GM12878 (cell line): Measurements from ENCODE around the gene MIAT. TPM values are rescaled to one million over a fixed set of nuclear protein-coding genes. Genes with fewer than 3 reads are reported as not detected.

Source experiments
- ATAC-seq: fragments of 200-7000 bp; cut with Tn5 transposase; 3 replicates; pipeline ENCODE4 v1.9.1; 2020; ENCODE audit warnings: mild to moderate bottlenecking, moderate library complexity
- BruUV-seq: library from RNA; stranded (reverse); fragments of 400-500 nt; replicated peaks from 2 replicates; lab custom pipeline; 2021; lab: Mats Ljungman, UMichigan
- CTCF ChIA-PET: fragments of 300-600 bp; sonication (Branson Sonifier 250); formaldehyde crosslinking; extraction: SDS; loops from one replicate; lab custom pipeline; 2021; ENCODE audit warnings: inconsistent platforms; lab: Yijun Ruan, JAX
- POLR2A ChIA-PET: fragments of 350-600 bp; formaldehyde crosslinking; extraction: SDS; loops from one replicate; lab custom pipeline; 2021; ENCODE audit warnings: inconsistent platforms; lab: Charles Lee
- RAD21 ChIA-PET: fragments of 300-600 bp; sonication (Branson Sonifier 250); formaldehyde crosslinking; loops from one replicate; lab custom pipeline; 2023; ENCODE audit warnings: antibody characterized with exemption; ENCODE audit not compliant: unreplicated experiment; lab: Charles Lee
- SMC1A ChIA-PET: fragments of 300-600 bp; sonication (Branson Sonifier 250); formaldehyde crosslinking; loops from one replicate; lab custom pipeline; 2023; ENCODE audit not compliant: unreplicated experiment, uncharacterized antibody; lab: Charles Lee
- DNase-seq: peaks from one replicate; pipeline ENCODE4 v3.0.0-alpha.2; 2011; ENCODE audit warnings: low read depth, low spot score
- FAIRE-seq: peaks from 3 replicates; lab custom pipeline; 2011; peaks lifted over from hg19 to GRCh38; lab: Jason Lieb, UNC
- H2AFZ ChIP-seq: 2 replicates; pipeline ENCODE4 v1.6.0; 2011; ENCODE audit warnings: low read depth, low read length, control low read depth; ENCODE audit not compliant: control insufficient read depth
- H3K27ac ChIP-seq: 2 replicates; pipeline ENCODE4 v1.5.1; 2011; ENCODE audit warnings: control low read depth; ENCODE audit not compliant: control insufficient read depth, insufficient read depth
- H3K27me3 ChIP-seq, 2 experiments: replicated peaks in 1 of 2; 2 replicates each; pipeline versions ENCODE4 v1.6.0 to v1.6.1; 2011; ENCODE audit warnings: low read length in 1 of 2; ENCODE audit not compliant: control insufficient read depth in 2 of 2, insufficient read depth in 2 of 2
- H3K36me3 ChIP-seq, 2 experiments: 2 replicates each; pipeline ENCODE4 v1.5.1; 2011; ENCODE audit warnings: low read length in 1 of 2; ENCODE audit not compliant: control insufficient read depth in 2 of 2, insufficient read depth in 2 of 2
- H3K4me1 ChIP-seq: 2 replicates; pipeline ENCODE4 v1.6.1; 2011; ENCODE audit warnings: mild to moderate bottlenecking, low read length, moderate library complexity, mixed read lengths; ENCODE audit not compliant: control insufficient read depth, insufficient read depth
- H3K4me2 ChIP-seq: 2 replicates; pipeline ENCODE4 v1.6.0; 2011; ENCODE audit warnings: control low read depth; ENCODE audit not compliant: control insufficient read depth, insufficient read depth
- H3K4me3 ChIP-seq: fragments of 200-600 bp; sonication (generic); 2 replicates; pipeline ENCODE4 v1.5.1; 2016
- H3K79me2 ChIP-seq: 2 replicates; pipeline ENCODE4 v1.6.0; 2011; ENCODE audit warnings: low read length; ENCODE audit not compliant: control insufficient read depth, insufficient read depth
- H3K9ac ChIP-seq: 2 replicates; pipeline ENCODE4 v1.8.0; 2011; ENCODE audit warnings: low read length, control low read depth, mixed read lengths; ENCODE audit not compliant: control insufficient read depth, insufficient read depth
- H3K9me3 ChIP-seq: replicated peaks from 3 replicates; pipeline ENCODE4 v1.5.1; 2011; ENCODE audit warnings: mild to moderate bottlenecking, low read length; ENCODE audit not compliant: control insufficient read depth, insufficient read depth
- H4K20me1 ChIP-seq: 2 replicates; pipeline ENCODE4 v1.6.0; 2011; ENCODE audit not compliant: control insufficient read depth, insufficient read depth
- BCLAF1 ChIP-seq: fragments of 450-650 bp; IDR thresholded peaks from 2 replicates; pipeline ENCODE4 v1.6.1; 2017; ENCODE audit warnings: antibody characterized with exemption, mild to moderate bottlenecking, moderate library complexity
- BHLHE40 ChIP-seq, 2 experiments: fragments of 450-650 bp in 1 of 2; IDR thresholded peaks; 2 replicates each; pipeline ENCODE4 v1.6.1; 2011 to 2017; ENCODE audit warnings: low read depth in 2 of 2, borderline replicate concordance in 1 of 2, improper control_type of control experiment in 1 of 2, low read length in 1 of 2, mild to moderate bottlenecking in 1 of 2
- FOS ChIP-seq: IDR thresholded peaks from 3 replicates; pipeline ENCODE4 v1.6.1; 2011; ENCODE audit warnings: borderline replicate concordance; ENCODE audit not compliant: insufficient read length; ENCODE audit errors: extremely low read depth
- HDGF ChIP-seq: fragments of 450-650 bp; IDR thresholded peaks from 2 replicates; pipeline ENCODE4 v1.6.1; 2016; ENCODE audit warnings: antibody characterized with exemption
- MTA2 ChIP-seq: fragments of 450-650 bp; IDR thresholded peaks from 2 replicates; pipeline ENCODE4 v1.6.1; 2016; ENCODE audit warnings: low read depth, mild to moderate bottlenecking, moderate library complexity
- NR2F1 ChIP-seq: fragments of 450-650 bp; conservative IDR thresholded peaks from 2 replicates; pipeline ENCODE4 v1.6.1; 2017; ENCODE audit warnings: mild to moderate bottlenecking
- POLR2A ChIP-seq: IDR thresholded peaks from 2 replicates; pipeline ENCODE4 v1.6.1; 2011; ENCODE audit warnings: low read depth, mild to moderate bottlenecking, low read length
- POLR2AphosphoS5 ChIP-seq: IDR thresholded peaks from 2 replicates; pipeline ENCODE4 v1.6.1; 2011; ENCODE audit warnings: mild to moderate bottlenecking, low read length, inconsistent platforms
- RBBP5 ChIP-seq: fragments of 200-600 bp; sonication (generic); conservative IDR thresholded peaks from 2 replicates; pipeline ENCODE4 v1.6.1; 2016
- SKIL ChIP-seq: fragments of 450-650 bp; IDR thresholded peaks from 2 replicates; pipeline ENCODE4 v1.6.1; 2017; ENCODE audit warnings: mild to moderate bottlenecking, low read depth, inconsistent platforms; ENCODE audit not compliant: poor library complexity, severe bottlenecking
- SMARCA5 ChIP-seq: fragments of 450-650 bp; IDR thresholded peaks from 2 replicates; pipeline ENCODE4 v1.6.1; 2017; ENCODE audit warnings: mild to moderate bottlenecking
- SMC3 ChIP-seq: IDR thresholded peaks from 2 replicates; pipeline ENCODE4 v1.6.1; 2011; ENCODE audit warnings: low read length, improper control_type of control experiment, borderline replicate concordance
- SP1 ChIP-seq: IDR thresholded peaks from one replicate; pipeline ENCODE4 v1.6.1; 2011; ENCODE audit warnings: low read depth, low read length
- YY1 ChIP-seq: IDR thresholded peaks from 2 replicates; pipeline ENCODE4 v1.6.1; 2011; ENCODE audit warnings: low read depth, mild to moderate bottlenecking, low read length
- ZNF24 ChIP-seq: fragments of 450-650 bp; IDR thresholded peaks from 2 replicates; pipeline ENCODE4 v1.6.1; 2017; ENCODE audit warnings: antibody characterized with exemption, mild to moderate bottlenecking
- WGBS: methylation state at CpG from one replicate; pipeline ENCODE4 v1.1.6; 2016; ENCODE audit warnings: low lambda C conversion rate; ENCODE audit not compliant: insufficient replicate concordance, insufficient coverage; ENCODE audit errors: missing lambda C conversion rate; 5-methylcytosine and 5-hydroxymethylcytosine counted together
- in situ Hi-C: fragments of 300-500 bp; cut with MboI; formaldehyde crosslinking; loops from 9 replicates; pipeline ENCODE4 v1.14.3; 2018; ENCODE audit warnings: mixed read lengths
- intact Hi-C: fragments of 100-400 bp; cut with micrococcal nuclease; formaldehyde crosslinking; loops from one replicate; pipeline ENCODE4 v1.14.2; 2022; ENCODE audit not compliant: unreplicated experiment
- polyA plus RNA-seq, 11 experiments: library from polyadenylated mRNA; depleted of rRNA in 4 of 11; unstranded in 6 of 11; stranded (reverse) in 5 of 11; fragments of >200 nt; fragmentation: Nextera tagmentation in 4 of 11; fragmentation: Illumina TruSeq in 1 of 11; extraction: Ambion mirVana in 4 of 11; extraction: Trizol in 1 of 11; gene quantifications; 1 replicate in 1 of 11; 2 replicates in 10 of 11; pipeline versions ENCODE4 v1.2.1 to v1.2.3, GENCODE V29; 2011 to 2016; ENCODE audit warnings: inconsistent platforms in 2 of 11, missing spikeins in 2 of 11, low read depth in 1 of 11
- total RNA-seq, 4 experiments: library from RNA; depleted of rRNA in 3 of 4; stranded (reverse); fragments of >200 nt in 3 of 4; fragmentation: Illumina TruSeq in 1 of 4; extraction: Trizol in 1 of 4; gene quantifications; 2 replicates each; pipeline versions ENCODE4 v1.2.1 to v1.2.3, GENCODE V29; 2013 to 2021
- TF ChIP-seq, protein P1 (sequence below): IDR thresholded peaks from 2 replicates; pipeline ENCODE4 v1.6.1; 2011; ENCODE audit warnings: borderline replicate concordance, low read depth, mild to moderate bottlenecking, moderate library complexity, mixed read lengths, low read length; ENCODE audit not compliant: insufficient read depth; ENCODE audit errors: extremely low read length
- TF ChIP-seq, protein P2 (sequence below): IDR thresholded peaks from 2 replicates; pipeline ENCODE4 v1.6.1; 2012; ENCODE audit warnings: low read depth, low read length, improper control_type of control experiment

Gene MIAT
- total and polyA plus RNA-seq, 10 of the 15 experiments (the other 5 are each of a cell fraction or from before 2014, with no cell fraction given): 0.39 to 13.7 (median 4.6) TPM

DNA sequence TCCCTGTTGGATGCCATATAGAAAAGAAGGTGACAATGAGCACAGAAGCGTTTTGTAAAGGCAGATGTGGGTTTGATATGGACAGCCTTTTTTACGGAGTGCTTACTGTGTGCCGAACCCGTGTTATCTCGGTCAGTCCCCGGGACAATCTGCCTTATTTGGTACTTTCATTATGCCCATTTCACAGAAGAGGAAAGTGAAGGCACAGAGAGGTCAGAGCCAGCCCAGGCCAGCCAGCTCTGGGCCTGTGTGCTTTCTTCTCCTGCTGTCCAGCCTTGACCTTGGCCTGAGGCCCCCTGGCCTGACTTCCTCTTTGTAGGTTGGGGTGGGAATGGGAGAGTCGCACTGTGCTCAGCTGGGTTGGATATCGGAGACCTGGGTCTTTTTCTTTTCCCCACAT lies 38.9 kb upstream of the MIAT start:
- Histone ChIP-seq H3K4me1 (peaks cover 18% of the 10 kb centered on the region), H2AFZ (no peak overlapping the region), H3K9ac (no peak overlapping the region), H3K9me3 (no peaks in the 10 kb centered on the region), H3K27ac (no peak overlapping the region), H3K79me2 (no peaks in the 10 kb centered on the region), H3K36me3 (no peaks in the 10 kb centered on the region), H3K4me3 (no peak overlapping the region), H3K4me2 (no peak overlapping the region), H3K27me3 (no peaks in the 10 kb centered on the region), H4K20me1 (no peaks in the 10 kb centered on the region)
- intact Hi-C loops (no loop called here), in situ Hi-C loops (no loop called here)
- ChIA-PET CTCF (interaction anchor here (0.9 to 1.3 kb wide), 2 partner anchors 7 to 27 kb away, joined by 3 read pairs; no protein-coding TSS in a partner anchor), SMC1A (no interaction called here), POLR2A (no interaction called here), RAD21 (no interaction called here)
- BruUV-seq: no TSS peak
- FAIRE-seq: no peak
- ATAC-seq: no peak
- DNase-seq: no peak
- TF ChIP-seq SMARCA5 (no peak), YY1 (no peak), SKIL (no peak), BCLAF1 (no peak), SP1 (no peak), ZNF24 (no peak), SMC3 (no peak), FOS (no peak), POLR2A (no peak), MTA2 (no peak), POLR2AphosphoS5 (no peak), BHLHE40 (IDR thresholded peaks at IDR 0.05; ENCODE audit: borderline replicate concordance in 1 of 2, low read depth in 2 of 2, low read length in 1 of 2) (no peak), RBBP5 (no peak), HDGF (no peak), NR2F1 (no peak)
- TF ChIP-seq, protein P1, sequence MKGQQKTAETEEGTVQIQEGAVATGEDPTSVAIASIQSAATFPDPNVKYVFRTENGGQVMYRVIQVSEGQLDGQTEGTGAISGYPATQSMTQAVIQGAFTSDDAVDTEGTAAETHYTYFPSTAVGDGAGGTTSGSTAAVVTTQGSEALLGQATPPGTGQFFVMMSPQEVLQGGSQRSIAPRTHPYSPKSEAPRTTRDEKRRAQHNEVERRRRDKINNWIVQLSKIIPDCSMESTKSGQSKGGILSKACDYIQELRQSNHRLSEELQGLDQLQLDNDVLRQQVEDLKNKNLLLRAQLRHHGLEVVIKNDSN: no peak
- TF ChIP-seq, protein P2, sequence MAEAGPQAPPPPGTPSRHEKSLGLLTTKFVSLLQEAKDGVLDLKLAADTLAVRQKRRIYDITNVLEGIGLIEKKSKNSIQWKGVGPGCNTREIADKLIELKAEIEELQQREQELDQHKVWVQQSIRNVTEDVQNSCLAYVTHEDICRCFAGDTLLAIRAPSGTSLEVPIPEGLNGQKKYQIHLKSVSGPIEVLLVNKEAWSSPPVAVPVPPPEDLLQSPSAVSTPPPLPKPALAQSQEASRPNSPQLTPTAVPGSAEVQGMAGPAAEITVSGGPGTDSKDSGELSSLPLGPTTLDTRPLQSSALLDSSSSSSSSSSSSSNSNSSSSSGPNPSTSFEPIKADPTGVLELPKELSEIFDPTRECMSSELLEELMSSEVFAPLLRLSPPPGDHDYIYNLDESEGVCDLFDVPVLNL: no peak
- WGBS: 74% methylated on average over 8 of the region's 8 CpGs
